Astrocyte (in vitro differentiated cells and primary cell): ENCODE results near the gene DYNC1I1. TPM values are rescaled to one million over a fixed set of nuclear protein-coding genes. Genes with fewer than 3 reads are reported as not detected.

Experiments
- DNase-seq: peaks from one replicate; pipeline ENCODE4 v3.0.0-alpha.2; 2010; ENCODE audit warnings: low read depth
- FAIRE-seq: peaks from 2 replicates; lab custom pipeline; 2011; peaks lifted over from hg19 to GRCh38; lab: Jason Lieb, UNC
- H2AFZ ChIP-seq: 2 replicates; pipeline ENCODE4 v1.6.0; 2012; ENCODE audit warnings: low read depth, low read length, inconsistent platforms
- H3K27ac ChIP-seq: 2 replicates; pipeline ENCODE4 v1.5.1; 2011; ENCODE audit warnings: low read depth, low read length, inconsistent platforms
- H3K27me3 ChIP-seq: 2 replicates; pipeline ENCODE4 v1.6.0; 2011; ENCODE audit warnings: low read length, inconsistent platforms; ENCODE audit not compliant: insufficient read depth
- H3K36me3 ChIP-seq: 2 replicates; pipeline ENCODE4 v1.5.1; 2011; ENCODE audit warnings: low read length, inconsistent platforms; ENCODE audit not compliant: insufficient read depth
- H3K4me1 ChIP-seq: 2 replicates; pipeline ENCODE4 v1.5.1; 2011; ENCODE audit warnings: low read length, inconsistent platforms; ENCODE audit not compliant: insufficient read depth
- H3K4me2 ChIP-seq: 2 replicates; pipeline ENCODE4 v1.6.0; 2012; ENCODE audit warnings: low read length, inconsistent platforms
- H3K4me3 ChIP-seq: 2 replicates; pipeline ENCODE4 v1.5.1; 2011; ENCODE audit warnings: low read depth, mild to moderate bottlenecking, low read length, inconsistent platforms; ENCODE audit not compliant: insufficient read depth
- H3K79me2 ChIP-seq: 2 replicates; pipeline ENCODE4 v1.6.0; 2012; ENCODE audit warnings: mild to moderate bottlenecking, low read length, inconsistent platforms; ENCODE audit not compliant: insufficient read depth
- H3K9ac ChIP-seq: 2 replicates; pipeline ENCODE4 v1.6.0; 2012; ENCODE audit warnings: mild to moderate bottlenecking, low read length, inconsistent platforms
- H3K9me3 ChIP-seq: 2 replicates; pipeline ENCODE4 v1.5.1; 2012; ENCODE audit warnings: low read depth, mild to moderate bottlenecking, low read length, inconsistent platforms; ENCODE audit not compliant: insufficient read depth
- H4K20me1 ChIP-seq: 2 replicates; pipeline ENCODE4 v1.6.0; 2012; ENCODE audit warnings: low read length, inconsistent platforms; ENCODE audit not compliant: insufficient read depth
- H3K27ac Mint-ChIP-seq: one replicate; pipeline ENCODE4 v1.8.0; 2021; ENCODE audit warnings: mild to moderate bottlenecking, mixed read lengths; ENCODE audit not compliant: unreplicated experiment
- H3K27me3 Mint-ChIP-seq: one replicate; pipeline ENCODE4 v1.8.0; 2021; ENCODE audit warnings: low read depth, mixed read lengths; ENCODE audit not compliant: unreplicated experiment
- H3K36me3 Mint-ChIP-seq: one replicate; pipeline ENCODE4 v1.8.0; 2021; ENCODE audit warnings: low read depth, mixed read lengths; ENCODE audit not compliant: unreplicated experiment
- H3K4me1 Mint-ChIP-seq: one replicate; pipeline ENCODE4 v1.8.0; 2021; ENCODE audit warnings: low read depth, mixed read lengths; ENCODE audit not compliant: unreplicated experiment
- H3K4me3 Mint-ChIP-seq: one replicate; pipeline ENCODE4 v1.8.0; 2021; ENCODE audit warnings: mild to moderate bottlenecking, moderate library complexity, mixed read lengths; ENCODE audit not compliant: unreplicated experiment
- H3K9me3 Mint-ChIP-seq: one replicate; pipeline ENCODE4 v1.8.0; 2021; ENCODE audit warnings: mild to moderate bottlenecking, mixed read lengths; ENCODE audit not compliant: unreplicated experiment
- EZH2 ChIP-seq: IDR thresholded peaks from 2 replicates; pipeline ENCODE4 v1.6.1; 2012; ENCODE audit warnings: mild to moderate bottlenecking, low read length, inconsistent platforms; ENCODE audit not compliant: insufficient read depth
- total RNA-seq: library from RNA; stranded (reverse); gene quantifications from 2 replicates; pipeline ENCODE4 v1.2.1, GENCODE V29; 2021
- TF ChIP-seq, protein P1 (sequence below): IDR thresholded peaks from 2 replicates; pipeline ENCODE4 v1.5.1; 2011; ENCODE audit warnings: low read depth, mild to moderate bottlenecking, inconsistent platforms, low read length, moderate library complexity; ENCODE audit not compliant: insufficient read depth

The DYNC1I1 gene
- total RNA-seq, 1 donor from 2014 or later = 3.2 TPM

DNA sequence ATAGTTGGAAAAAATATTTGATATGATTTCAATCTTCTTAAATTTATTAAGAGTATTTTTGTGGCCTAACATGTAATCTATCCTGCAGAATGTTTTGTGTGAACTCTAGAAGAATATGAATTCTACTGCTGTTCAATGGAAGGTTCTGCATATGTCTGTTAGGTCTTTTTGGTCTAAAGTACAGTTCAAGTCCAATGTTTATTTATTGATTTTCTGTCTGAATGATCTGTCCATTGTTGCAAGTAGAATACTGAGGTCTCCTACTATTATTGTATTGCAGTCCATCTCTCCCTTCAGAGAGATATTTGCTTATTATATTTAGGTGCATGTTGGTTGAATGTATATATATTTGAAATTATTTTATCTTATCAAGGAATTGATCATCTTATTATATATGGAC lies 18.9 kb upstream of the DYNC1I1 start:
- no peak overlapping the region for H3K27ac ChIP-seq
- DNase-seq (no peak), FAIRE-seq (no peak)
- Mint-ChIP-seq H3K4me1 (no peaks in the 10 kb centered on the region), H3K4me3 (no peak overlapping the region), H3K9me3 (no peaks in the 10 kb centered on the region), H3K36me3 (no peaks in the 10 kb centered on the region), H3K27me3 (no peaks in the 10 kb centered on the region), H3K27ac (no peak overlapping the region)
- H2AFZ ChIP-seq = no peak overlapping the region
- H3K4me1 ChIP-seq = no peaks in the 10 kb centered on the region
- TF ChIP-seq, protein P1, sequence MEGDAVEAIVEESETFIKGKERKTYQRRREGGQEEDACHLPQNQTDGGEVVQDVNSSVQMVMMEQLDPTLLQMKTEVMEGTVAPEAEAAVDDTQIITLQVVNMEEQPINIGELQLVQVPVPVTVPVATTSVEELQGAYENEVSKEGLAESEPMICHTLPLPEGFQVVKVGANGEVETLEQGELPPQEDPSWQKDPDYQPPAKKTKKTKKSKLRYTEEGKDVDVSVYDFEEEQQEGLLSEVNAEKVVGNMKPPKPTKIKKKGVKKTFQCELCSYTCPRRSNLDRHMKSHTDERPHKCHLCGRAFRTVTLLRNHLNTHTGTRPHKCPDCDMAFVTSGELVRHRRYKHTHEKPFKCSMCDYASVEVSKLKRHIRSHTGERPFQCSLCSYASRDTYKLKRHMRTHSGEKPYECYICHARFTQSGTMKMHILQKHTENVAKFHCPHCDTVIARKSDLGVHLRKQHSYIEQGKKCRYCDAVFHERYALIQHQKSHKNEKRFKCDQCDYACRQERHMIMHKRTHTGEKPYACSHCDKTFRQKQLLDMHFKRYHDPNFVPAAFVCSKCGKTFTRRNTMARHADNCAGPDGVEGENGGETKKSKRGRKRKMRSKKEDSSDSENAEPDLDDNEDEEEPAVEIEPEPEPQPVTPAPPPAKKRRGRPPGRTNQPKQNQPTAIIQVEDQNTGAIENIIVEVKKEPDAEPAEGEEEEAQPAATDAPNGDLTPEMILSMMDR = no peak
- H3K4me3 ChIP-seq = no peak overlapping the region
- H3K36me3 ChIP-seq = no peaks in the 10 kb centered on the region
- H3K4me2 ChIP-seq = no peak overlapping the region
- no peak overlapping the region for H3K9ac ChIP-seq
- H3K79me2 ChIP-seq = no peaks in the 10 kb centered on the region
- H3K27me3 ChIP-seq = no peaks in the 10 kb centered on the region
- H4K20me1 ChIP-seq = no peaks in the 10 kb centered on the region
- H3K9me3 ChIP-seq = no peaks in the 10 kb centered on the region

- DNase-seq = no peak
- Histone ChIP-seq H4K20me1 (no peaks in the 10 kb centered on the region), H2AFZ (no peak overlapping the region), H3K4me2 (no peak overlapping the region), H3K79me2 (no peaks in the 10 kb centered on the region), H3K9ac (no peak overlapping the region), H3K4me3 (no peak overlapping the region), H3K27me3 (no peaks in the 10 kb centered on the region), H3K27ac (no peak overlapping the region), H3K9me3 (no peaks in the 10 kb centered on the region), H3K36me3 (no peaks in the 10 kb centered on the region), H3K4me1 (no peaks in the 10 kb centered on the region)
- H3K36me3 Mint-ChIP-seq = no peaks in the 10 kb centered on the region
- H3K9me3 Mint-ChIP-seq = no peaks in the 10 kb centered on the region
- TF ChIP-seq, protein P1 = no peak
- no peak for TF ChIP-seq EZH2
- no peaks in the 10 kb centered on the region for H3K27me3 Mint-ChIP-seq
- no peak for FAIRE-seq
- no peak overlapping the region for H3K27ac Mint-ChIP-seq
- no peaks in the 10 kb centered on the region for H3K4me1 Mint-ChIP-seq
- H3K4me3 Mint-ChIP-seq = no peak overlapping the region
Measured at GRCh38 chr7:95755277-95755934, 16.9 kb upstream of the DYNC1I1 start.

- no peak overlapping the region for H2AFZ ChIP-seq
- H3K27ac Mint-ChIP-seq = no peak overlapping the region
- no peak overlapping the region for H3K4me3 Mint-ChIP-seq
- TF ChIP-seq, protein P1 = no peak
- no peak for TF ChIP-seq EZH2
- no peaks in the 10 kb centered on the region for H3K79me2 ChIP-seq
- H3K9me3 Mint-ChIP-seq = no peaks in the 10 kb centered on the region
- H3K9ac ChIP-seq = no peak overlapping the region
- no peaks in the 10 kb centered on the region for H3K36me3 Mint-ChIP-seq
- no peak overlapping the region for H3K4me3 ChIP-seq
- H3K4me1 Mint-ChIP-seq = no peaks in the 10 kb centered on the region
- no peaks in the 10 kb centered on the region for H3K27me3 ChIP-seq
- no peak overlapping the region for H3K4me2 ChIP-seq
- H3K27me3 Mint-ChIP-seq = no peaks in the 10 kb centered on the region
- H3K9me3 ChIP-seq = no peaks in the 10 kb centered on the region
- no peaks in the 10 kb centered on the region for H4K20me1 ChIP-seq
- no peak overlapping the region for H3K27ac ChIP-seq
- FAIRE-seq (no peak), DNase-seq (no peak)
- no peaks in the 10 kb centered on the region for H3K4me1 ChIP-seq
- H3K36me3 ChIP-seq = no peaks in the 10 kb centered on the region
Measured at GRCh38 chr7:95758187-95758586, 14.2 kb upstream of the DYNC1I1 start.
